NCI-H82 treated with DMSO at 0.1 percent for 48 hours (cell line): ENCODE measurements around the gene PPRC1.

ENCODE experiments used
- DNase-seq: peaks from one replicate; lab custom pipeline; 2025; ENCODE audit not compliant: unreplicated experiment; lab: John Stamatoyannopoulos, UW

PPRC1 gene, protein sequence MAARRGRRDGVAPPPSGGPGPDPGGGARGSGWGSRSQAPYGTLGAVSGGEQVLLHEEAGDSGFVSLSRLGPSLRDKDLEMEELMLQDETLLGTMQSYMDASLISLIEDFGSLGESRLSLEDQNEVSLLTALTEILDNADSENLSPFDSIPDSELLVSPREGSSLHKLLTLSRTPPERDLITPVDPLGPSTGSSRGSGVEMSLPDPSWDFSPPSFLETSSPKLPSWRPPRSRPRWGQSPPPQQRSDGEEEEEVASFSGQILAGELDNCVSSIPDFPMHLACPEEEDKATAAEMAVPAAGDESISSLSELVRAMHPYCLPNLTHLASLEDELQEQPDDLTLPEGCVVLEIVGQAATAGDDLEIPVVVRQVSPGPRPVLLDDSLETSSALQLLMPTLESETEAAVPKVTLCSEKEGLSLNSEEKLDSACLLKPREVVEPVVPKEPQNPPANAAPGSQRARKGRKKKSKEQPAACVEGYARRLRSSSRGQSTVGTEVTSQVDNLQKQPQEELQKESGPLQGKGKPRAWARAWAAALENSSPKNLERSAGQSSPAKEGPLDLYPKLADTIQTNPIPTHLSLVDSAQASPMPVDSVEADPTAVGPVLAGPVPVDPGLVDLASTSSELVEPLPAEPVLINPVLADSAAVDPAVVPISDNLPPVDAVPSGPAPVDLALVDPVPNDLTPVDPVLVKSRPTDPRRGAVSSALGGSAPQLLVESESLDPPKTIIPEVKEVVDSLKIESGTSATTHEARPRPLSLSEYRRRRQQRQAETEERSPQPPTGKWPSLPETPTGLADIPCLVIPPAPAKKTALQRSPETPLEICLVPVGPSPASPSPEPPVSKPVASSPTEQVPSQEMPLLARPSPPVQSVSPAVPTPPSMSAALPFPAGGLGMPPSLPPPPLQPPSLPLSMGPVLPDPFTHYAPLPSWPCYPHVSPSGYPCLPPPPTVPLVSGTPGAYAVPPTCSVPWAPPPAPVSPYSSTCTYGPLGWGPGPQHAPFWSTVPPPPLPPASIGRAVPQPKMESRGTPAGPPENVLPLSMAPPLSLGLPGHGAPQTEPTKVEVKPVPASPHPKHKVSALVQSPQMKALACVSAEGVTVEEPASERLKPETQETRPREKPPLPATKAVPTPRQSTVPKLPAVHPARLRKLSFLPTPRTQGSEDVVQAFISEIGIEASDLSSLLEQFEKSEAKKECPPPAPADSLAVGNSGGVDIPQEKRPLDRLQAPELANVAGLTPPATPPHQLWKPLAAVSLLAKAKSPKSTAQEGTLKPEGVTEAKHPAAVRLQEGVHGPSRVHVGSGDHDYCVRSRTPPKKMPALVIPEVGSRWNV (N-terminal part only)

DNA sequence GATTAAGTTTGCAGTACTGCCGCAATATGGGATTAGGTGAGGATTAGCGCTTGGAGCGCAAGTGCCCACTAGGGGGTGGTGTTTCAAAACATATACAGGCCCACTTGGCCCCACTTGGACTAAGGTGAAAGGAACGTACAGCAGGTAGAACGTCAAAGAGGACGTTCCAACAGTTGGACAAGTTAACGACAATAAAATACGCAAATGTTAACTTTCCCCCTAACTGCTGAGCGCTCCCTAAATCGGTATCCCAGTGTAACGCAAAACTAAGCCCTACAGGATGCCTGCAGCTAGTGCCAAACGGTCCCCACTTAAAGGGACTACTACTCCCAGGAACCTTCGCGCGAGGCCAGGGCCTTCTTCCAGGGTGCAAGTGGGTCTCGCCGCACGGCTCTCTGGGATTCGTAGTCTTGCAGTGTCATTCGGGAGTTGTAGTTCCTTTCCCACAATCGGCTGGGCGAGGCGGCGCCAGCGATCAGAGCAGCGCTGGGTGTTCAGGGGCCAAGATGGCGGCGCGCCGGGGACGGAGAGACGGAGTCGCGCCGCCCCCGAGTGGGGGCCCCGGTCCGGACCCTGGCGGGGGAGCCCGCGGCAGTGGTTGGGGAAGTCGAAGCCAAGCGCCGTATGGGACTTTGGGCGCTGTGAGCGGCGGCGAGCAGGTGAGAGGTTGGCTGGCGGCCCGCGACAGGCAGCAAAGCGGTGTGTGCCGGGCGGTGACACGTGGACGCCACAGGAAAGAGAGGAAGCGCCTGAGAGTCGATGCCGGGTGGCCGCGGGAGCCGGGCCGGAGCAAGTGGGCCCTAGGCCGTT is at the start of gene PPRC1:
Gene PPRC1 (plus strand): TSS at position 478 of the 810 bp plus-strand sequence. CDS start 29 bp downstream, at position 507.
- peak; percentile 96 for DNase-seq

DNA sequence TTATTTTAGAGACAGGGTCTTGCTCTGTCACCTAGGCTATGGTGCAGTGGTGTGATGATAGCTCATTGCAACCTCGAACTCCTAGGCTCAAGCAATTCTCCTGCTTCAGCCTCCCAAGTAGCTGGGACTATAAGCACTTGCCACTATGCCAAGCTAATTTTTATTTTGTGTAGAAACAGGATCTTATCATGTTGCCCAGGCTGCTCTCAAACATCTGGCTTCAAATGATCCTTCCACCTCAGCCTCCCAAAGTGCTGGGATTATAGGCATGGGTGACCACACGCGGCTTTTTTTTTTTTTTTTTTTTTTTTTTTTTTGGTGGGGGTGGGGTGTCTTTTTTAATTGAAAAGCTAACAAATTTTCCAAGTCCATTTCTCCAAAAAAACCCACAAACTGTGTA is 49.3 kb upstream of the PPRC1 start:
- no peak for DNase-seq

DNA sequence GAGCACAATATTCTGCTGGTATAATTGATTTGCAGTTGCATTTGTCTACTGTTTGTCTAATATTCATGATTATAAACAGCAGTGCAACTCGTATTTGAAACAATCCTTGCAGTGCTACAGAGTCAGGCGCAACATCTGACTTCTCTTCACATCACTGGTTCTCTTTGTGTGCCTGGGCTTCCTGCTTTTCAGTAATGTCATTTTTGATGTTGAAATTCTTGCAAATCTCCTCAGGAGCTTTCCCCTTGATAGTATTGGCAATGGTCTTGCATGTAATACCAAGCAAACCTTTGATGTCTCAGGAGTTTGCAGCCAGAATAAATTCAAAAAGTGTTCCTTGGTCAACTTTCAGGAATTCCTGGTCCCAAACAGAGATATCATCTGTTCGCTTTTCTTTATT is 47.5 kb upstream of the PPRC1 start:
- DNase-seq: no peak

DNA sequence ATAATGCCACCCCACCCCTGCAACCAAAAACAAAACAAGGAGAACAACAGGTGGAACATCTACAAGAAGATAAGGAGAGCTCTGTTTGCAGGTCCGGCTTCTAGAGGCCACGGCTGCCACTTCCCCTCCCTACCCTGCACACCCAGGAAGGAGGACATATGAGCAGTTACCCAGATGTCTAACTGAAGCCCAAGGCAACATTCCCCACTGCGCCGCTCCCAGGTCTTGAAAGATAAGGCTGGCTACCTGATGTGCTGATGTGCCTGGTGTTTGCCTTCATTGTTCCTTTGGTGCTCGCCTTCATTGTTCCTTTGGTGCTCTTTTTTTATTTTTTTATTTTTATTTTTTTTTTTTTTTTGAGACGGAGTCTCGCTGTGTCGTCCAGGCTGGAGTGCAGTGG is 46.6 kb upstream of the PPRC1 start:
- no peak for DNase-seq

DNA sequence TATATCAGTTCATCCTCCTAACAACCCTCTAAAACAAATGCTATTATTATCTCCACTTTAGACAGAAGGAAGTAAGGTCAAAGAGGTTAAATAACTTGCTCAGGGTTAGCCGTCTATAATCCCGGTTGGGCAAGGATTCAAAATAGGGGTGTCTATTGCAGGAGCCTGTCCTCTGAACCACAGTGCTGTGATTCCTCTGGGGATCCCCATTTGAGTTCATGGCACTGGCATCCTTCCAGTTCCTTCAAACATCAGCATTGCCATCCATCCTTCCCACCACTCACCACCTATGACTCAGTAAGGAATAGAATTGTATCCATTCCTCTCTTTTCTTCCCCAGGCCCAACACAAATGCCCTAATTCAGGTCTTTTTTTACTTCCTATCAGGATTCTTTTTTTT is 42.1 kb upstream of the PPRC1 start:
- DNase-seq: no peak

DNA sequence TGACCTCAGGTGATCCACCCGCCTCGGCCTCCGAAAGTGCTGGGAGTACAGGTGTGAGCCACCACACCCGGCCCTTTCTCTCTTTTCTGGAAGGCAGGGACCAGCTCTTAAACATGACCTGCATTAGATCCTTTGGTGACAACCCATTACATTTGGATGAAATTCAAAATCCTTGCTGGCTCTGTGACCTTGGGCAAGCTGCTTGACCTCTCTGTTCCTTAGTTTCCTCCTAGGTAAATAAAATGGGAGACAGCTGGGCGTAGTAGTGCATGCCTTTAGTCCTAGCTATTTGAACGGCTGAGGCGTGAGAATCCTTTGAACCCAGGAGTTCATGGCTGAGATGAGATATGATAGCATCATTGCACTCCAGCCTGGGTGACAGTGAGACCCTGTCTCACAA is 36.4 kb upstream of the PPRC1 start:
- no peak for DNase-seq

DNA sequence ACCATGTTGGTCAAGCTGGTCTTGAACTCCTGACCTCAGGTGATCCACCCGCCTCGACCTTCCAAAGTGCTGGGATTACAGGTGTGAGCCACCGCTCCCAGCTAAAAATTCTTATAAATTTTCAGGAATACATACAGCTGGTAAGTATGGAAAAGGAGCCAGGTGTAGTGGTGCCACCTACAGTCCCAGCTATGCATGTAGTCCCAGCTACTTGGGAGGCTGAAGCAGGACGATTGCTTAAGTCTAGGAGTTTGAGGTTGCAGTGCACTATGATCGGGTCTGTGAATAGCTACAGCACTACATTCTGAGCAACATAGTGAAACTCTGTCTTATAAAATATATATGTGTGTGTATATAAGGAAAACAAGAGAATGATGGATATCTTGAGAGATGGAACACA is 31.7 kb upstream of the PPRC1 start:
- no peak for DNase-seq

DNA sequence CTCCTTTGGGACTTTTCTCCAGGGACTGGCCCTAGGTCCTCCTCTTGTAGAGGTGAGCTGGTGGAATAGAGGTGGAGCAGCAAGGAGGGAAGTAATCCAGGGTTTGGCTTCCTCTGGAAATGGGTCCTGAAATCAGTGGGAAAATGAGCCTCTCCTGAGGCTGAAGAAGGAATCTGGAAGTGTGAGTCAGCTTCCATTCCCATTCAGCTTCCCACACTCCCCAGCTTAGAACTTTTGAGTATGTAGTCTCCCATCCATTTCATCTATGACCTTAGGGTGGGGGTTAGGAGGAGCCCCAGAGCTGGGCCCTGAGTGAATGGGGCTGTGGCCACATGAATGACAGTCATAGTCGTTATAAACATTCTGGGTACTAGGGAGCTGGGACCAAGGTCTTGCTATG is 30.4 kb upstream of the PPRC1 start:
- no peak for DNase-seq

DNA sequence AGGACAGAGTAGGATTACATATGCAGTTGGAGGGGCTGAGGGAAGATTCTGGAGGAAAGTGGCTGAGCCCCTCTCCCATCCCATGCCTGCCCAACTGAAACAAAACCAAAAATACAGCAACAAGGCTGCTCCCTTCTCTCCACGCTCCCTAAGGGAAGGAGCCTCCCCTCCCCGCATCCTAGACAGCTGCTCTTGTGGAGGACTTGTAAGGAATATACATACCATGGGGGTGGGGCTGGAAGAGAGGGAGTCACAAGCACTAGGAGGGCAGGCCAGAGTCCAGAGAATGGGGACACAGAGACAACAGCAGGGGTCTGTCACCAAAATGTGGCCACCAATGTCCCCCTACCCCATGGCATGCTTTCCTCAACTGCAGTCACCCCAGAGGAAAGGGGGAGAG is 25.8 kb upstream of the PPRC1 start:
- no peak for DNase-seq

DNA sequence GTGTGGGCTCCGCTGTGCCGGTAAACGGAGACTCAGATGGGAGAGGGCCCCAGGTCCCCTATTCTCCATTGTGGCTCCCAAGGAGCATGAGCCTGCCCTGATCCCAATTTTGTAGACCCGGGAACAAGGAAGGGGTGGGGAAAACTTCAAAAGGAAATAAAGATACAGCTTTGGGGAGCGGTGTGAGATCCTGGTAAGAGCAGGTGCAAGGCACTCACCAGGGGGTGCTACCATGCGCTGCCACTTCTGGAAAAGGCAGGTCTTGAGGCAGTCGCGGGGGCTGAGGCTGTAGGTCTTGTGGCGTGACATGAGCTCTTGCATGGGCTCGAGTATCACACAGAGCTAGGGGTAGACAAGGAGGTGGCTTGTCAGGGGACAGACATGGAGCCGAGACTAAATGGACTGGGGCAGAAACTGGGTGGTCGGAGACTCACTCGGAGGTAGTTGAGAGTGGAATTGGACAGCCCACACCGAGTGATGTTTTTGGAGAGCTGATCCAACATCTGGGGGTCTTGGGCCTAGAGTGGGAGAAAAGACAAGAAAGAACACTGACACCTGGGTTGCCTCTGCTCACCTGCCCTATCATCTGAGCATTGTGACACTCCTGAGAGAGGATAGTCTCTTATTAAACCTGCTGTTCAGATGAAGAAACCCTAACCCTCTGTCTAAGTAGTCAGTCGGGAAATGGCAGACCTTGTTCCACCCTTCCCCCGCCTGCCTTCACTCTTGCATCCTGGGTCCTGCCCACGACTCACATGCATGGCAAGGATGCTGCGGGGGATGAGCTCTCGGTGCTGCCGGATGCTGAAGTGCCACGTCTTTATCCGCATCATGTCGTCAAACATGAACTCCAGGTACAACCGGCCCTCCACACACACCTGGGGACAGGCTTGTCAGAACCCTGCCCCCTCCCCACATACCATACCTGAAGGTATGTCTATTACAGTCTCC is 23.4 kb upstream of the PPRC1 start:
- DNase-seq: no peak

DNA sequence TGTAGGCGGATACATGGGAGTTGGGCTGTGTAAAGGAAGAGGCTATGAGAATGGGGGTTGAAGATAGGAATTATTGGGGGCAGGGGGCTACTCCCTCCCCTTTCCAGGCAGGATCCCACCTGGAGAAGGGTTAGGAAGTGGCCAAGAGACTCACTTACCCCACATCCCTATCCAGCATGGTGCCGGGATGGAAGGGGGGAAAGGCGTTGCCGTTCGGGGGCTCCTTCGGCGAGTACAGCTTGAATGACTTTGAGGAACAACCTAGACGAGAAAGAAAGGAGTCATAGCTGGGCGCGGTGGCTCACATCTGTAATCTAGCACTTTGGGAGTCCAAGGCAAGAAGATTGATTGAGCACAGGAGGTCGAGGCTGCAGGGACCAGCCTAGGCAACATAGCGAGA is 21.6 kb upstream of the PPRC1 start:
- DNase-seq: no peak

DNA sequence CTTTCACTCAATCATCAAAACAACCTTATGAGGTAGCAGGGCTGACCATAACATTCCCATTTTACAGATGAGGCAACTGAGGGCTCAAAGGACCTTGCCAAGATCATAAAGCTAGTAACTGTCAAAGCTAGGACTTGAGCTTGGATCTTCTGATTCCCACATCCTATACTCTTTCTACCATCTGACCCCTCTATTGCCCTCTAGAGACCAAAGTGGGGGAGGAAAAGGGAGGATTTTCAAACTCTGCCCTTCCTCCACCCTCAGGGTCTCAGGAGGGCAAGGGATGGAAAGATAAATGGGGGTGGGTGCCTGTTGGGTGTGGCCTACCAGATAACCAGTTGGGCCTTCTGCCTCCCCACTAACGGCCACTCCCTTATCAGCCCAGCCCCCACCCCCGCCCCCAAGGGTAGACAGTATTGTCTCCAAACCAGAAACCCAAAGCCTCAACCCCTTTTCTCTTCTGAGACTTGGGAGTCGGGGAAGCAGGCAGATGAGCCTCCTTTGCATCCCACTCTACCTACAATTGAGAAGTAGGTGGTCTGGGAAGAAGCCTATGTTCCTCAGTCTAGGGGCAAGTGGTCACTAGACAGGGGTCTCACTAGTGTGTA is 20.5 kb upstream of the PPRC1 start:
- DNase-seq: no peak

DNA sequence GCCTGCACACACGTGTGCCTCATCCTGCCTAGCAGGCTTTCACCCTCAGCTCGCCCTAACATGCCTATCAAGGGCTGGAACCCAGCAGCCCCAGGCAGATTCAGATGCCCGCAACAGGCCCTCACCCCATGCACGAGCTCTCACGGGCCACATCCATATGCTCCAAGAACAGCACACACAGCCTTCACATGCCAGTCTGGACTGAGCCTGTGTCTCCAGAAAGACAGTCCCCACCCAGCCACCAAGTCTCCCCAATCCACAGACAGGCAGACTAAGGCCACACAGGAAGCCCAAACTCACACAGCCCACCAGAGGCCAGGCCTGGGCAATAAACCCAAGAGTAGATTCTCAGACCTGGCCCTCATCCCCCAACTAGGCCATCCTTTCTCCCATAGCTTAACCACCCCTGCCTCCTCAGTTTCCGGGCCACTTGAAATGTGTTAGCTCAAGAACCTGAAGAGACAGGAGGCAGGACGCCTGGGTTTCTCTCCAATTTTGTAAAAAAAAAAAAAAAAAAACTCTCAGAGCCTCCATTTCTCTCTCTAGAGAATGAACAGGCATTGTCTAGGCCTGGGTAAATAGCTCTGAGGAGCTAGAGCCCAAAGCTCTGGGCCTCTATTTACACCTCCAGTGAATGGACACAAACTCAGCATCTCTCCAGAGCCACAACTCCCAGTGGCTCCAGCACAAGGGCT is 19.4 kb upstream of the PPRC1 start:
- no peak for DNase-seq

DNA sequence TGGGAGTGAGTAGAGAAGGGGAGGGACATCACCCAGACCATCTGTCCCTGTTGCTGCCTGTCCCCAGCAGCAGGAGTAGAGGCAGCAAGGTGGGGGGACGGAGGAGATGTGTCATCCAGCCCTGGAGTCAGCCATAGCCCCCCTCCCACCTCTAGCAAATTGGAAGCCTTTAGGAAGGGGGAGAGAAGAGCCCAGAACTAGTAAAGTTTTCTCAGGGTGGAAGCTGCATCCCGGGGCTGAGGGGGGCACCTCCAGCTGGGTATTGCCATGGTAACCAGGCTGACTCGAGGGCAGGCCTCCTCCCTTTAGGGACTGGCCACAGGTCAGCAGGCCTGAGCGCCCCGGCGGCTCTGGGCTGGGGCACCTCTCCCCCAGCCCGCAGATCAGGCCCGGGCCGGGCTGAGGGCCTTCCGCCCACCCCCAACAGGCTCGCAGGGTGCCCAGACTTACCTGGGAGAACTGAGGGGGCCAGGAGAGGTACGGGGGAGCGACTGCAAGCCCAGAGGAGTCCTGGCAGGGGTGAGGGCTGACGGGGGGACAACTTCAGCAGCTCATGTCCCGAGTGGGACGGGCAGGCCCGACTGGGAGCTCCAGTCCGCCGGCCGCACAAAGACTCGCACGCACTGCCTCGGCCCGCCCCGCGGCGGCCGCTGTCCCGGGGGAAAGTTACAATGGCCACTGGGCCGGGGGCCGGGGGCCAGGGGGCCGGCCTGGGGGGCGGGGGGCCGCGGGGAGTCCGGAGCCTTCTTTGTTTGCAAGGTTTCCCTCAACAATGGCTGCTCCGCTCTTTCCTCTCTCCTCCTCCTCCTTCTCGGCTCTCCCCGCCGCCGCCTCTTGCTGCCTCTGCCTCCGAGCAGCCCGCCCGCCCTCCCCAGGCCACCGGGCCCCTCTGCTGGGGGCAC is 18.6 kb upstream of the PPRC1 start:
- DNase-seq: peak; percentile 50

DNA sequence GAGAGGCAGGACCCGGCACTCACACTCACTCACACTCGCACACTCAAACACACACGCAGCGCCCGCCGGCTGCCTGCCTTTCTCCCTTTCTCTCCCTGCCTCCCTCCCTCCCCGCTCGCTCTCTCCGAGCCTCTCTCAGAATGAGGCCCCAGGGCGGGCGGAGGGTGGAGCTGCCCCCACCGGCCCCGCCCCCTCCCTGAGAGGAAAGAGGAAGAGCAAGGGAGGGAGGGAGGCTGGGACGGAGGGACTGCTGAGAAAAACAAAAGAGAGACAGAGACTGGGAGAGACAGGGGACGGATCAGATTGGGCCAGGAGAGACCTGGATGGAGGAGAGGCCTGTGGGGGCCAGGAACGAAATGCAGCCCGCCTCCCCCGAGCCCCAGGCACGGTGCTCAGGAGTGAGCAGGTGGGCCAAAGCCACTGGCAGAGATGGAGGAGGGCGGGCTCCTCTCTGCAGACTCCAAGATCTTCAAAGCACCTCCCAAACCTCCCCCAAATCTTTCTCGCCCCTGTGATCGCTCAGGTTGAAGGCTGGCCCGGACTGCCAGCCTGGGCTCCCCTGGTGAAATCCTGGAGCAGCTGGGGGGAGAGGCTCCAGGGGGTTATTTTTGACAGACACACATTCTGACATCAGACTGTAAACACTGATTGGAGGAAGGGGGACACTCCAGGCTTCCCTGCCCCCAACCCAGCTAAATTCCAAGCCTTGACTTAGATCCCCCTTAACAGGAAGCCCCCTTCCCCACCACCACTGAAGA is 17.8 kb upstream of the PPRC1 start:
- DNase-seq: peak; percentile 47

DNA sequence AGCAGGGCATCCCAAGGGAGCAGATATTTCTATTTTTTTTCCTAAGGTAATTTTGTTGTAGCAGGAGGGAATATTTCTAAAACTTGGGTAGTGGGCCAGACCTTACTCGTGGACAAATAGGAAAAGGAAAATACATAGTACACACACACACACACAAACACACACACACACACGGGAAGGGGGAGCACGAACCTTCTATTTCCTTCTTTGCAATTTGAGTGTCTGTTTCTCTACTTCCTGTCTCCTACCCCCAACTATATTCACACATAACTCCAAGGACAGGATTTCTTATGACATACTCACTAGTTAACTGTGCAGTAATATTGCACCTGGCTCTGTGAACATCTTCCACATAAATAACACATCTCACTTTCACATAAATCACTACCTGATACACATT is 17.1 kb upstream of the PPRC1 start:
- DNase-seq: no peak

DNA sequence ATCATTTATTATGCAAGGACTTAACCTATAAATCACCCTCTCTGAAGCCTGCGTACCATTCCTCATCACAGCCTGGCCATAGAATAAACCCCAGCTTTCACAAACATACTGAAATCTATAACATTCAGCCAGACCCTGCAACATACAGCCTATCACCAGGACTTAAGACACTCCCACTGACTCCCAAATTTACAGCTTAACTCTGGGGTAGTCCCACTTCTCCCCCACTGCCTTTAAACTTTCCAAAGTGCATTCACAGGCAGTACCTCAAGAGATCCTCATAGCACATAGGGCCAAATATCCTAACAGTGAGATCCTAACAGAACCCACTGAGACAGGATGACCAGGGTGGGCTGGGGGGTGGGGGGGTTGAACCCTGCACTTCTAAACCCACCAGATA is 16.2 kb upstream of the PPRC1 start:
- no peak for DNase-seq
